Esophagus muscularis mucosa (tissue), 4 donors: ENCODE data around the gene TBC1D16. TPM values are rescaled to one million over a fixed set of nuclear protein-coding genes. Genes with fewer than 3 reads are reported as not detected.

Source experiments
- DNase-seq: peaks from one replicate; pipeline ENCODE4 v3.0.0-alpha.2; 2017; ENCODE audit errors: extremely low spot score
- H3K27ac ChIP-seq, 4 donors: fragments of 200-600 bp; sonication (generic); replicated peaks in 1 of 4; 1 replicate in 3 of 4; 2 replicates in 1 of 4; pipeline ENCODE4 v1.5.1; 2016 to 2019; ENCODE audit warnings: mild to moderate bottlenecking in 1 of 4
- H3K27me3 ChIP-seq, 4 donors: fragments of 200-600 bp; sonication (generic); one replicate each; pipeline versions ENCODE4 v1.5.1 to v1.6.0; 2016 to 2019
- H3K36me3 ChIP-seq, 4 donors: fragments of 200-600 bp; sonication (generic); one replicate each; pipeline ENCODE4 v1.5.1; 2016 to 2019
- H3K4me1 ChIP-seq, 4 donors: fragments of 200-600 bp; sonication (generic); one replicate each; pipeline ENCODE4 v1.5.1; 2016 to 2019
- H3K4me3 ChIP-seq, 4 donors: fragments of 200-600 bp; sonication (generic); 1 replicate in 2 of 4; 2 replicates in 2 of 4; pipeline ENCODE4 v1.5.1; 2016 to 2019; ENCODE audit warnings: mild to moderate bottlenecking in 4 of 4, moderate library complexity in 1 of 4
- H3K9me3 ChIP-seq, 4 donors: fragments of 200-600 bp; sonication (generic); 1 replicate in 3 of 4; 2 replicates in 1 of 4; pipeline ENCODE4 v1.5.1; 2016 to 2019
- EP300 ChIP-seq: sonication (generic); formaldehyde crosslinking; IDR thresholded peaks from one replicate; pipeline ENCODE4 v1.6.1; 2017; ENCODE audit warnings: antibody characterized with exemption
- POLR2A ChIP-seq: fragments of 450-650 bp; IDR thresholded peaks from one replicate; pipeline ENCODE4 v1.6.1; 2017; ENCODE audit warnings: antibody characterized with exemption, moderate library complexity, mild to moderate bottlenecking, low read depth
- POLR2AphosphoS5 ChIP-seq, 2 donors: sonication (generic); formaldehyde crosslinking; IDR thresholded peaks; one replicate each; pipeline ENCODE4 v1.6.1; 2017; ENCODE audit warnings: antibody characterized with exemption in 2 of 2
- WGBS: methylation state at CpG from one replicate; pipeline ENCODE4 v1.1.5; 2018; 5-methylcytosine and 5-hydroxymethylcytosine counted together
- intact Hi-C: fragments of 100-400 bp; cut with DNase I; formaldehyde crosslinking; loops from one replicate; pipeline ENCODE4 v1.15.1; 2023
- total RNA-seq, 4 donors: library from RNA; depleted of rRNA; stranded (reverse); fragments of >200 nt; gene quantifications; one replicate each; pipeline versions ENCODE4 v1.1.0 to v1.2.1, GENCODE V29; 2016
- TF ChIP-seq, protein P1 (sequence below), 3 experiments: fragments of 200-600 bp in 2 of 3; fragments of 450-650 bp in 1 of 3; sonication (generic) in 2 of 3; IDR thresholded peaks; one replicate each; pipeline ENCODE4 v1.5.1; 2017 to 2019; ENCODE audit warnings: antibody characterized with exemption in 3 of 3, mild to moderate bottlenecking in 2 of 3, moderate library complexity in 1 of 3

Gene TBC1D16
- total RNA-seq, 4 donors from 2014 or later: 30.3 to 37.4 (median 33.2) TPM

DNA sequence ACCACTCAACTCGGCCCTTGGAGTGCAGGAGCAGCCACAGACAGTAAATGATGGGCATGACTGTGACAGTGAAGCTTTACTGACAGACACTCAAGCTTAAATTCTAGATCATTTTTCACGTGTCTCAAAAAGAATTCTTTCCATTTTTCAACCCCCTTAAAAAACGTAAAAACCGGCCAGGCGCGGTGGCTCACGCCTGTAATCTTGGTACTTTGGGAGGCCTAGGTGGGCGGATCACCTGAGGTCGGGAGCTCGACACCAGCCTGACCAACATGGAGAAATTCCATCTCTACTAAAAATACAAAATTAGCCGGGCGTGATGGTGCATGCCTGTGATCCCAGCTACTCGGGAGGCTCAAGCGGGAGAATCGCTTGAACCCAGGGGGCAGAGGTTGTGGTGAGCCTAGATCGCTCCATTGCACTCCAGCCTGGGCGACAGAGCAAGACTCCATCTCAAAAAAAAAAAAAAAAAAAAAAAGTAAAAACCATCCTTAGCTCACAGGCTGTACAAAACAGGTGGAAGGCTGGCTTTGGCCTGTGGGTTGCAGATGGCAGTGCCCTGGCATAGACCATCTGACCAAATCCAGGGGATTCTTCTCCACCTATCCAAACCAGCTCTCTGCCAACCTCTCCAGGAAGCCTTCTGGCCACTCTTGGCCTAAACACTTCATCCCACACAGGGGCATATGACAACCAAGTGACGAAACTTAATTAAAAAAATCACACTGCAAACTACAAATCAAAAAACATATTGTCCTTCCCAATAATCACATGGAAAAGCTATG is 18.3 kb downstream of the TBC1D16 start:
- H3K9me3 ChIP-seq: no peaks in the 10 kb centered on the region
- TF ChIP-seq POLR2A (no peak), EP300 (no peak), POLR2AphosphoS5 (IDR thresholded peaks at IDR 0.05) (no peak)
- TF ChIP-seq, protein P1, sequence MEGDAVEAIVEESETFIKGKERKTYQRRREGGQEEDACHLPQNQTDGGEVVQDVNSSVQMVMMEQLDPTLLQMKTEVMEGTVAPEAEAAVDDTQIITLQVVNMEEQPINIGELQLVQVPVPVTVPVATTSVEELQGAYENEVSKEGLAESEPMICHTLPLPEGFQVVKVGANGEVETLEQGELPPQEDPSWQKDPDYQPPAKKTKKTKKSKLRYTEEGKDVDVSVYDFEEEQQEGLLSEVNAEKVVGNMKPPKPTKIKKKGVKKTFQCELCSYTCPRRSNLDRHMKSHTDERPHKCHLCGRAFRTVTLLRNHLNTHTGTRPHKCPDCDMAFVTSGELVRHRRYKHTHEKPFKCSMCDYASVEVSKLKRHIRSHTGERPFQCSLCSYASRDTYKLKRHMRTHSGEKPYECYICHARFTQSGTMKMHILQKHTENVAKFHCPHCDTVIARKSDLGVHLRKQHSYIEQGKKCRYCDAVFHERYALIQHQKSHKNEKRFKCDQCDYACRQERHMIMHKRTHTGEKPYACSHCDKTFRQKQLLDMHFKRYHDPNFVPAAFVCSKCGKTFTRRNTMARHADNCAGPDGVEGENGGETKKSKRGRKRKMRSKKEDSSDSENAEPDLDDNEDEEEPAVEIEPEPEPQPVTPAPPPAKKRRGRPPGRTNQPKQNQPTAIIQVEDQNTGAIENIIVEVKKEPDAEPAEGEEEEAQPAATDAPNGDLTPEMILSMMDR (IDR thresholded peaks at IDR 0.05): no peak
- no peak overlapping the region for H3K4me3 ChIP-seq
- no peaks in the 10 kb centered on the region for H3K4me1 ChIP-seq
- no peak overlapping the region for H3K27ac ChIP-seq
- no peaks in the 10 kb centered on the region for H3K27me3 ChIP-seq
- WGBS: 96% methylated on average over 18 of the region's 18 CpGs
- H3K36me3 ChIP-seq: peaks cover 8 to 11% (median 11%) of the 10 kb centered on the region in 4 donors
- no peak for DNase-seq
- intact Hi-C loops: no loop called here

DNA sequence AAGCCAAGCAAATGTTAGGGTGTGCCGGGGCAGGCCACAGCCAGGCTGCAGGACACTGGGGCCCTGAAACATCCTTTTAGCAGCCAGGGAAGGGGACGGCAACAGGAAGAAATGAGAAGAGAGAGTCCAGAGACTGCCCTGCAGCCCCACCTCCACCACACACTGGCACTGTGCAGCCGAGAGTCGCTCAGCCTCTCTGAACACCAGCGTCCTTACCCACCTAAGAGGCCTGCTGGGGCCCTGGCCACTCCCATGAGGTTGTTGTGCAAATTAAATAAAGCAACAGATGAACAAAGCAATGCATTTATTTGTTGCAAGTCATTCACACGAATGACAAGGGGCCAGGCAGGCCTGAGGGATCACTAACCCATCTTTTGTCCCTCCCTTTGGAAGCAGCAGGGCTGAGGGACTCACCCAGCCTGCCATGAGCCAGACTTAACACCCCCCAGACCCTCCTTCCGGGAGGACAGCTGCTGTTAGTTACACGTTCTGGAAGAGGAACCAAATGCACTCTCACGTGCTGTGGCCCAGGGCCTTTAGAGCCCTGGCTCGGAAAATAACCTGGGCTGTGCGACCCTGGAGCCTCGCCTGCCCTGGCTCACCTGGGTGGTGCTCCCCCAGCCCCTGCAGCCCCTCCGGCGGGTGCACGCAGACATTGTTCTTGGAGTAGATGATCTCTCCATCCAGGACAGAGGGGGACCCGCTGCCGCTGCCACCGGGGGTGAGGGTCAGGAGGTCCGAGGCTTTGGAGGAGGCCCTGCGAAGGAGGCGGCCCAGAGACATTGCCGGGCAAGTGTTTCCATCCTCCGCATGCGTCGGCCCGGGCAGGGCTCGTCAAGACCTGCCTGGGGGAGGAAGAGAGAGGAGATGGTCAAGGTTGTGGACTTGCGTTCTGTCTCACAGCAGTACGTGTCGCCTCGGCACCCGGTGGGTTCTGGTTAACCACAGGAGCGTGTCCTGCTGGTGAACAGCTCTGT is 22.6 kb downstream of the TBC1D16 start:
- Histone ChIP-seq H3K4me3 (no peak overlapping the region), H3K9me3 (no peaks in the 10 kb centered on the region), H3K27me3 (no peaks in the 10 kb centered on the region), H3K4me1 (peaks cover 5 to 11% (median 9%) of the 10 kb centered on the region in 4 donors), H3K27ac (no peak overlapping the region), H3K36me3 (peaks cover 8 to 41% (median 29%) of the 10 kb centered on the region in 4 donors)
- 90% methylated on average over 29 of the region's 33 CpGs for WGBS
- no peak for DNase-seq
- intact Hi-C loops: no loop called here
- no peak for TF ChIP-seq EP300
- no peak for TF ChIP-seq POLR2A
- TF ChIP-seq, protein P1 (IDR thresholded peaks at IDR 0.05): no peak
- TF ChIP-seq POLR2AphosphoS5 (IDR thresholded peaks at IDR 0.05): no peak

DNA sequence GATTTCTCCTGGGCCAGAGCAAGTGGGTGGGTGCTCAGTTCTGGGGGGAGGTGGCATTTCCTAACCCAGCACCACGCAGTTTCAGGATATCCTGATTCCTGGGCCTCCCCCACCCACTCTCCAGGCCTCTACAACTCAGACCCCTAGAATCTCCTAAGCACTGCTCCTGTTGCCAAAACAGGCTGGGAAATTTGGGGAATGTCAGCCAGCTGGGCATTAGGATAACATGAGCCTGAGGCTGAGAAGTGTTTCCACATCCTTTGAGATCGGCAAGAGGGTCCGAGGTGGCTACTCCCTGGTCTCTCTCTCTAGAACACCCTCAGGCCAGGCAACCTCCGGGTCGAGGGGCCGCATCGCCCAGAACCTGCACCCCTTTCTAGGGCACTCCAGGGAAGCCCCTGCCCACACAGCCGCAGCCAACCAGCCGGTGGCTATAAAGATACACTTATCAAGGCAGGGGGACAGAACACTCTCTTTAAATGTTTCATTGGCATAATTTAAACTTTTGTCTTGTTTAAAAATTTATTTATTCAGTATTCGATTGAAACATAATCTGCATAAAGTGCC is 23.6 kb downstream of the TBC1D16 start:
- Histone ChIP-seq H3K27me3 (no peaks in the 10 kb centered on the region), H3K9me3 (no peaks in the 10 kb centered on the region), H3K36me3 (peaks cover 8 to 48% (median 29%) of the 10 kb centered on the region in 4 donors), H3K4me1 (peaks cover 5 to 14% (median 9%) of the 10 kb centered on the region in 4 donors), H3K27ac (no peak overlapping the region), H3K4me3 (no peak overlapping the region)
- WGBS: 95% methylated on average over 8 of the region's 10 CpGs
- TF ChIP-seq EP300 (no peak), POLR2A (no peak), POLR2AphosphoS5 (IDR thresholded peaks at IDR 0.05) (no peak)
- TF ChIP-seq, protein P1 (IDR thresholded peaks at IDR 0.05): no peak
- DNase-seq: no peak
- intact Hi-C loops: no loop called here

DNA sequence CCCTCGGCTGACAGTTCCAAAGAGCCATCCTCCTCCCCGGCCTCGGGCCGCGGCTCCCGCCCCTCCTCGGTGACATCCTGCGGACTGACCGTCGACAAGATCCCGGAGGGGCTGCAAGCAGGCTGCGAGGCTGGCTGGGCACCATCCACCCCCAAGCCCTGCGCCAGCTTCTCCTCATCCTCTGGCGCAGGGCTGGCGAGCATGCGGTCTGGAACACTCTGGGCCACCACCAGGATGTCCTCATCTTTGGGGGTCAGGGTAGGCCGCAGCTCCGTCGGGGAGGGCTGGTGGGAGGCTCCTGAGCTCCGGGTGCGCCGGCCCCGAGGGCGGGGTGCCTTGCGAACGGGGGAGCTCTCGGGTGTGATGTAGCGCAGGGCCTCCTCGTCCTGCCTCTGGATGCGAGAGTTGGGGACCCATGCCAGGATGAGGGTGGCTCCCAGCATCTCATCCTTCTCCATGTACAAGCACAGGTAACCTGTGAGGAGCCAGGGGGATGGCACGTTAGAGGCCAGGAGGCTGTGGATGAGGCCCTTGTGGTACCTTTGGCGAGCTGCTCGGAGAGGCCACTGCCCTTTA is 25.3 kb downstream of the TBC1D16 start:
- H3K4me3 ChIP-seq: no peak overlapping the region
- H3K36me3 ChIP-seq: peaks cover 8 to 49% (median 29%) of the 10 kb centered on the region in 4 donors
- WGBS: 91% methylated on average over 20 of the region's 33 CpGs
- no peak for DNase-seq
- peaks cover 13 to 23% (median 19%) of the 10 kb centered on the region in 4 donors for H3K4me1 ChIP-seq
- H3K27me3 ChIP-seq: no peaks in the 10 kb centered on the region
- no peaks in the 10 kb centered on the region for H3K9me3 ChIP-seq
- TF ChIP-seq EP300 (no peak), POLR2AphosphoS5 (IDR thresholded peaks at IDR 0.05) (no peak), POLR2A (no peak)
- TF ChIP-seq, protein P1 (IDR thresholded peaks at IDR 0.05): no peak
- intact Hi-C loops: no loop called here
- H3K27ac ChIP-seq: no peak overlapping the region
